GM21381 (cell line): ENCODE results near the gene KANSL1.
"Not testable (repeated sequence)": the region's sequence is repeated elsewhere in the genome, so short reads cannot be mapped to it uniquely, and the experiment has no call there.

Source experiments
- ATAC-seq: cut with Tn5 transposase; IDR thresholded peaks from one replicate; pipeline ENCODE4 v1.9.1; 2021; ENCODE audit warnings: mild to moderate bottlenecking, moderate library complexity; ENCODE audit not compliant: unreplicated experiment

KANSL1 gene

GRCh38 chr17:46117850-46118696, 75.2 kb downstream of the KANSL1 start:
- no peak for ATAC-seq

- no peak for ATAC-seq
Observed at GRCh38 chr17:46117117-46117516, 76.1 kb downstream of the KANSL1 start.

- no peak for ATAC-seq
Observed at GRCh38 chr17:46115699-46116098, 77.5 kb downstream of the KANSL1 start.

- ATAC-seq: not testable (repeated sequence)
Observed at GRCh38 chr17:46111236-46111635, 82.0 kb downstream of the KANSL1 start.

- no peak for ATAC-seq
Observed at GRCh38 chr17:46110219-46110618, 83.0 kb downstream of the KANSL1 start.

GRCh38 chr17:46109603-46110189, 83.5 kb downstream of the KANSL1 start:
- ATAC-seq: no peak

GRCh38 chr17:46108550-46109110, 84.6 kb downstream of the KANSL1 start:
- ATAC-seq: no peak

- no peak for ATAC-seq
Observed at GRCh38 chr17:46108120-46108519, 85.1 kb downstream of the KANSL1 start.

- ATAC-seq: no peak
Observed at GRCh38 chr17:46106966-46107644, 86.1 kb downstream of the KANSL1 start.

- ATAC-seq: not testable (repeated sequence)
Observed at GRCh38 chr17:46102806-46103205, 90.4 kb downstream of the KANSL1 start.

GRCh38 chr17:46101785-46102617, 91.2 kb downstream of the KANSL1 start:
- ATAC-seq: not testable (repeated sequence)

GRCh38 chr17:46100590-46100989, 92.6 kb downstream of the KANSL1 start:
- ATAC-seq: no peak

- ATAC-seq: no peak
Observed at GRCh38 chr17:46099865-46100264, 93.4 kb downstream of the KANSL1 start.

GRCh38 chr17:46097497-46097896, 95.7 kb downstream of the KANSL1 start:
- ATAC-seq: no peak

- no peak for ATAC-seq
Observed at GRCh38 chr17:46092991-46093390, 100.2 kb downstream of the KANSL1 start.

- ATAC-seq: no peak
Observed at GRCh38 chr17:46090871-46091270, 102.4 kb downstream of the KANSL1 start.

- ATAC-seq: no peak
Observed at GRCh38 chr17:46089389-46089965, 103.8 kb downstream of the KANSL1 start.

GRCh38 chr17:46088595-46088994, 104.6 kb downstream of the KANSL1 start:
- ATAC-seq: no peak

- not testable (repeated sequence) for ATAC-seq
Observed at GRCh38 chr17:46087871-46088270, 105.4 kb downstream of the KANSL1 start.

- ATAC-seq: no peak
Observed at GRCh38 chr17:46086821-46087220, 106.4 kb downstream of the KANSL1 start.
